ENCODE results near the gene HLA-DRB1. TPM values are rescaled to one million over a fixed set of nuclear protein-coding genes. Genes with fewer than 3 reads are reported as not detected.

The HLA-DRB1 gene
- total RNA-seq, 1 experiment from 2014 or later, result 1.4 TPM

DNA sequence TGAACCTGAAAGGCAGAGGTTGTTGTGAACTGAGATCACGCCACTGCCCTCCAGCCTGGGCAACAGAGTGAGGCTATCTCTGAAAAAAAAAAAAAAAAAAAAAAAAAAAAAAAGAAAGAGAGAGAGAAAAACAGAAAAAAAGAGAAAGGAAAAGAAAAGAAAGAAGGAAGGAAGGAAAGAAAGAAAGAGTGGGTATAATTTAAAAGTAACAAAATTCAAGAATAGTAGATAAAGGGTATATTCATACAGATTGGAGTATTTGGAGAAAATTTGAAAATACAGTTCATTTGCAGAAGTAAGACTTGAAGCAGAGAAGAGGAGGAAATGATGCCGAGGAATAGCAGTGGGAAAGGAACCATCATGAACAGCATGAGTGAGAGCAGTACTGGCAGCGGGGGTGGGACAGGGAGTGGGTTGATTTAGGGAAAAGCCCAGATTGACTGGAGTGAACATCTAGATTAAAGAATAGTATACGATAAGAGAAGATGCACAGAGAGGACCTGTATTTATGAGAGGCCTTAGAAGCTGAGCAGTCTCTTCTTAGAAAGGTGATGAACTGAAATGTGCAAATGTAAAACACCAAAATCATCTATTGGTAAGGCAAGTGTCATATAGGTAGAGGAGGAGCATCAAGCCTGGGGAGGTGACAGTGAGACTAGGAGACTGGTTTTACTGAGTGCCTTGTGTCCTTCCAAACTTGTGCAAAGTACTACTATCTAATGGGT lies 17.8 kb upstream of the HLA-DRB1 start:
- ChIA-PET POLR2A (interaction anchor here (0.6 kb wide), 1 partner anchor 412 kb away, joined by 3 read pairs; no protein-coding TSS in a partner anchor), CTCF (no interaction called here)
- no peaks in the 10 kb centered on the region for H3K36me3 Mint-ChIP-seq
- DNase-seq (ENCODE audit: low spot score) (no peak), ATAC-seq (no peak)
- H3K4me3 Mint-ChIP-seq, result no peak overlapping the region
- no peak overlapping the region for H3K27ac Mint-ChIP-seq
- TF ChIP-seq, protein P1, sequence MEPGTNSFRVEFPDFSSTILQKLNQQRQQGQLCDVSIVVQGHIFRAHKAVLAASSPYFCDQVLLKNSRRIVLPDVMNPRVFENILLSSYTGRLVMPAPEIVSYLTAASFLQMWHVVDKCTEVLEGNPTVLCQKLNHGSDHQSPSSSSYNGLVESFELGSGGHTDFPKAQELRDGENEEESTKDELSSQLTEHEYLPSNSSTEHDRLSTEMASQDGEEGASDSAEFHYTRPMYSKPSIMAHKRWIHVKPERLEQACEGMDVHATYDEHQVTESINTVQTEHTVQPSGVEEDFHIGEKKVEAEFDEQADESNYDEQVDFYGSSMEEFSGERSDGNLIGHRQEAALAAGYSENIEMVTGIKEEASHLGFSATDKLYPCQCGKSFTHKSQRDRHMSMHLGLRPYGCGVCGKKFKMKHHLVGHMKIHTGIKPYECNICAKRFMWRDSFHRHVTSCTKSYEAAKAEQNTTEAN (CRISPR knock-in tag; IDR thresholded peaks at IDR 0.05), result no peak
- TF ChIP-seq PRRX2 (CRISPR knock-in tag; IDR thresholded peaks at IDR 0.05), result no peak
- no peak for TF ChIP-seq ZNF263 (CRISPR knock-in tag; IDR thresholded peaks at IDR 0.05; ENCODE audit: low read depth)
- TF ChIP-seq ZNF396 (CRISPR knock-in tag; IDR thresholded peaks at IDR 0.05; ENCODE audit: borderline replicate concordance), result no peak
- TF ChIP-seq GTF2I (CRISPR knock-in tag; conservative IDR thresholded peaks at IDR 0.05), result no peak
- no peak for TF ChIP-seq AR (CRISPR knock-in tag; IDR thresholded peaks at IDR 0.05)
- TF ChIP-seq NR2C2 (CRISPR knock-in tag; IDR thresholded peaks at IDR 0.05), result no peak
- TF ChIP-seq CREM (CRISPR knock-in tag; IDR thresholded peaks at IDR 0.05), result no peak
- no peak for TF ChIP-seq TCF7 (CRISPR knock-in tag; IDR thresholded peaks at IDR 0.05; ENCODE audit: low read depth)
- no peak for TF ChIP-seq GABPB1 (CRISPR knock-in tag; IDR thresholded peaks at IDR 0.05)
- TF ChIP-seq NR1H2 (CRISPR knock-in tag; IDR thresholded peaks at IDR 0.05), result no peak
- peaks cover 3% of the 10 kb centered on the region for H3K4me1 Mint-ChIP-seq
- H3K9me3 Mint-ChIP-seq, result no peaks in the 10 kb centered on the region
- peaks cover 17% of the 10 kb centered on the region for H3K27me3 Mint-ChIP-seq (ENCODE audit: low read depth)

DNA sequence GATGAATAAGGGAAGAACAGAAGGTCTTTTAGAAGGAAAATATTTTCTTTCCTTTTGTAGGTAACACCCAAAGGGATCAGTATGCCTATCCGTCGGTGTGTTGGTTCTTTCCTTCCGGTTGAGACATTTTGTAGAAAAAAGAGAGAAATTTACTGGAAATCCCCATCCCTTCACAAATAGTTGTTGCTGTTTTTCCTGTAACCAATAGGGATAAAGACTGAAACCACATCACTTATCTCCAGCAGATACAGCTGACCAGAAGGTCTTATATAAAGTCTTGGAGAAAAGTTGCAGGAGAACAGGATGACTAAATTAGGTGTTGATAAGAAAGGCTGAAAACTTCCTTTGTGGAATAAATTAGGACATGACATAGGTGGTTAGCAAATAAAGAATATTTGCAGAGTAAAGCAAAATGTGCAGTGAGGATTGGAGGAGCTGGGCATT lies 14.8 kb upstream of the HLA-DRB1 start:
- DNase-seq (ENCODE audit: low spot score) (no peak), ATAC-seq (no peak)
- ChIA-PET POLR2A (no interaction called here), CTCF (no interaction called here)
- peaks cover 5% of the 10 kb centered on the region for H3K9me3 Mint-ChIP-seq
- no peak overlapping the region for H3K27ac Mint-ChIP-seq
- no peaks in the 10 kb centered on the region for H3K4me1 Mint-ChIP-seq
- H3K4me3 Mint-ChIP-seq, result no peak overlapping the region
- no peaks in the 10 kb centered on the region for H3K36me3 Mint-ChIP-seq
- peaks cover 18% of the 10 kb centered on the region for H3K27me3 Mint-ChIP-seq (ENCODE audit: low read depth)
- TF ChIP-seq SMAD3 (CRISPR knock-in tag; IDR thresholded peaks at IDR 0.05; ENCODE audit: borderline replicate concordance), result no peak
- no peak for TF ChIP-seq ZNF138 (CRISPR knock-in tag; conservative IDR thresholded peaks at IDR 0.05)
- TF ChIP-seq ZSCAN18 (CRISPR knock-in tag; IDR thresholded peaks at IDR 0.05), result no peak
- TF ChIP-seq, protein P2, sequence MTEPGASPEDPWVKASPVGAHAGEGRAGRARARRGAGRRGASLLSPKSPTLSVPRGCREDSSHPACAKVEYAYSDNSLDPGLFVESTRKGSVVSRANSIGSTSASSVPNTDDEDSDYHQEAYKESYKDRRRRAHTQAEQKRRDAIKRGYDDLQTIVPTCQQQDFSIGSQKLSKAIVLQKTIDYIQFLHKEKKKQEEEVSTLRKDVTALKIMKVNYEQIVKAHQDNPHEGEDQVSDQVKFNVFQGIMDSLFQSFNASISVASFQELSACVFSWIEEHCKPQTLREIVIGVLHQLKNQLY (CRISPR knock-in tag; IDR thresholded peaks at IDR 0.05), result no peak
- no peak for TF ChIP-seq TP53 (CRISPR knock-in tag; IDR thresholded peaks at IDR 0.05)
- TF ChIP-seq JUN (CRISPR knock-in tag; IDR thresholded peaks at IDR 0.05), result no peak
- TF ChIP-seq, protein P3, sequence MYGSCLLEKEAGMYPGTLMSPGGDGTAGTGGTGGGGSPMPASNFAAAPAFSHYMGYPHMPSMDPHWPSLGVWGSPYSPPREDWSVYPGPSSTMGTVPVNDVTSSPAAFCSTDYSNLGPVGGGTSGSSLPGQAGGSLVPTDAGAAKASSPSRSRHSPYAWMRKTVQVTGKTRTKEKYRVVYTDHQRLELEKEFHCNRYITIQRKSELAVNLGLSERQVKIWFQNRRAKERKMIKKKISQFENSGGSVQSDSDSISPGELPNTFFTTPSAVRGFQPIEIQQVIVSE (CRISPR knock-in tag; IDR thresholded peaks at IDR 0.05; ENCODE audit: borderline replicate concordance), result no peak
- TF ChIP-seq IRF2 (CRISPR knock-in tag; IDR thresholded peaks at IDR 0.05; ENCODE audit: borderline replicate concordance, low read depth), result no peak
- TF ChIP-seq, protein P4, sequence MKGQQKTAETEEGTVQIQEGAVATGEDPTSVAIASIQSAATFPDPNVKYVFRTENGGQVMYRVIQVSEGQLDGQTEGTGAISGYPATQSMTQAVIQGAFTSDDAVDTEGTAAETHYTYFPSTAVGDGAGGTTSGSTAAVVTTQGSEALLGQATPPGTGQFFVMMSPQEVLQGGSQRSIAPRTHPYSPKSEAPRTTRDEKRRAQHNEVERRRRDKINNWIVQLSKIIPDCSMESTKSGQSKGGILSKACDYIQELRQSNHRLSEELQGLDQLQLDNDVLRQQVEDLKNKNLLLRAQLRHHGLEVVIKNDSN (CRISPR knock-in tag; IDR thresholded peaks at IDR 0.05), result no peak
- TF ChIP-seq, protein P5, sequence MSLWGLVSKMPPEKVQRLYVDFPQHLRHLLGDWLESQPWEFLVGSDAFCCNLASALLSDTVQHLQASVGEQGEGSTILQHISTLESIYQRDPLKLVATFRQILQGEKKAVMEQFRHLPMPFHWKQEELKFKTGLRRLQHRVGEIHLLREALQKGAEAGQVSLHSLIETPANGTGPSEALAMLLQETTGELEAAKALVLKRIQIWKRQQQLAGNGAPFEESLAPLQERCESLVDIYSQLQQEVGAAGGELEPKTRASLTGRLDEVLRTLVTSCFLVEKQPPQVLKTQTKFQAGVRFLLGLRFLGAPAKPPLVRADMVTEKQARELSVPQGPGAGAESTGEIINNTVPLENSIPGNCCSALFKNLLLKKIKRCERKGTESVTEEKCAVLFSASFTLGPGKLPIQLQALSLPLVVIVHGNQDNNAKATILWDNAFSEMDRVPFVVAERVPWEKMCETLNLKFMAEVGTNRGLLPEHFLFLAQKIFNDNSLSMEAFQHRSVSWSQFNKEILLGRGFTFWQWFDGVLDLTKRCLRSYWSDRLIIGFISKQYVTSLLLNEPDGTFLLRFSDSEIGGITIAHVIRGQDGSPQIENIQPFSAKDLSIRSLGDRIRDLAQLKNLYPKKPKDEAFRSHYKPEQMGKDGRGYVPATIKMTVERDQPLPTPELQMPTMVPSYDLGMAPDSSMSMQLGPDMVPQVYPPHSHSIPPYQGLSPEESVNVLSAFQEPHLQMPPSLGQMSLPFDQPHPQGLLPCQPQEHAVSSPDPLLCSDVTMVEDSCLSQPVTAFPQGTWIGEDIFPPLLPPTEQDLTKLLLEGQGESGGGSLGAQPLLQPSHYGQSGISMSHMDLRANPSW (CRISPR knock-in tag; conservative IDR thresholded peaks at IDR 0.05; ENCODE audit: low read depth), result no peak
- TF ChIP-seq, protein P6, sequence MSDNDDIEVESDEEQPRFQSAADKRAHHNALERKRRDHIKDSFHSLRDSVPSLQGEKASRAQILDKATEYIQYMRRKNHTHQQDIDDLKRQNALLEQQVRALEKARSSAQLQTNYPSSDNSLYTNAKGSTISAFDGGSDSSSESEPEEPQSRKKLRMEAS (CRISPR knock-in tag; IDR thresholded peaks at IDR 0.05), result no peak
